Stomach (tissue), 9 donors: ENCODE results near the gene TSPYL2. TPM values are rescaled to one million over a fixed set of nuclear protein-coding genes. Genes with fewer than 3 reads are reported as not detected.

Experiments used
- DNase-seq, 2 donors: peaks; one replicate each; pipeline versions ENCODE4 v3.0.0 to v3.0.0-alpha.2; 2013 to 2019
- H3K27ac ChIP-seq, 5 donors: fragments of 200-600 bp in 4 of 5; sonication (generic) in 4 of 5; one replicate each; pipeline ENCODE4 v1.5.1; 2013 to 2019; ENCODE audit warnings: mild to moderate bottlenecking in 1 of 5, moderate library complexity in 1 of 5
- H3K27me3 ChIP-seq, 3 donors: fragments of 200-600 bp; sonication (generic); one replicate each; pipeline ENCODE4 v1.5.1; 2017 to 2019; ENCODE audit warnings: mixed run types in 1 of 3
- H3K36me3 ChIP-seq, 4 donors: fragments of 200-600 bp; sonication (generic); 1 replicate in 3 of 4; 2 replicates in 1 of 4; pipeline ENCODE4 v1.5.1; 2016 to 2019
- H3K4me1 ChIP-seq, 4 donors: fragments of 200-600 bp; sonication (generic); one replicate each; pipeline ENCODE4 v1.5.1; 2016 to 2019
- H3K4me3 ChIP-seq, 4 donors: fragments of 200-600 bp; sonication (generic) in 3 of 4; one replicate each; pipeline ENCODE4 v1.5.1; 2016 to 2019; ENCODE audit warnings: mild to moderate bottlenecking in 1 of 4
- H3K9me3 ChIP-seq, 4 donors: fragments of 200-600 bp; sonication (generic); one replicate each; pipeline ENCODE4 v1.5.1; 2016 to 2019
- EP300 ChIP-seq: sonication (generic); formaldehyde crosslinking; IDR thresholded peaks from one replicate; pipeline ENCODE4 v1.6.1; 2017; ENCODE audit warnings: antibody characterized with exemption
- POLR2A ChIP-seq, 4 donors: fragments of 450-650 bp; IDR thresholded peaks; one replicate each; pipeline ENCODE4 v1.6.1; 2016; ENCODE audit warnings: antibody characterized with exemption in 4 of 4, control low read depth in 2 of 4, mild to moderate bottlenecking in 1 of 4, moderate library complexity in 1 of 4
- POLR2AphosphoS5 ChIP-seq, 3 donors: sonication (generic); formaldehyde crosslinking; IDR thresholded peaks; one replicate each; pipeline ENCODE4 v1.6.1; 2016; ENCODE audit warnings: antibody characterized with exemption in 3 of 3
- WGBS, 5 donors: extraction: QIAGEN DNeasy Blood & Tissue Kit in 3 of 5; methylation state at CpG; one replicate each; pipeline versions ENCODE4 v1.1.5 to v1.1.7; 2013 to 2018; 5-methylcytosine and 5-hydroxymethylcytosine counted together
- intact Hi-C: fragments of 100-400 bp; cut with DNase I; formaldehyde crosslinking; loops from one replicate; pipeline ENCODE4 v1.15.1; 2023; ENCODE audit warnings: low total_unique reads
- polyA plus RNA-seq, 3 donors: library from polyadenylated mRNA; stranded (reverse); fragments of 200-250 nt; gene quantifications; one replicate each; pipeline ENCODE4 v1.2.3, GENCODE V29; 2013
- total RNA-seq, 5 donors: library from RNA; depleted of rRNA; stranded (reverse); fragments of >200 nt; gene quantifications; one replicate each; pipeline versions ENCODE4 v1.1.0 to v1.2.3, GENCODE V29; 2014 to 2016
- TF ChIP-seq, protein P1 (sequence below), 7 experiments: fragments of 450-650 bp in 4 of 7; fragments of 200-600 bp in 3 of 7; sonication (generic) in 3 of 7; IDR thresholded peaks; one replicate each; pipeline ENCODE4 v1.5.1; 2016 to 2019; ENCODE audit warnings: antibody characterized with exemption in 7 of 7, control low read depth in 2 of 7, mild to moderate bottlenecking in 1 of 7
- donor health status: healthy with polysubstance abuse.
- donor health status: Bipolar disorder and iron deficiency.
- donor health status: healthy.

TSPYL2 gene
- total and polyA plus RNA-seq, 8 donors: 19.9 to 105 (median 44.9) TPM

DNA sequence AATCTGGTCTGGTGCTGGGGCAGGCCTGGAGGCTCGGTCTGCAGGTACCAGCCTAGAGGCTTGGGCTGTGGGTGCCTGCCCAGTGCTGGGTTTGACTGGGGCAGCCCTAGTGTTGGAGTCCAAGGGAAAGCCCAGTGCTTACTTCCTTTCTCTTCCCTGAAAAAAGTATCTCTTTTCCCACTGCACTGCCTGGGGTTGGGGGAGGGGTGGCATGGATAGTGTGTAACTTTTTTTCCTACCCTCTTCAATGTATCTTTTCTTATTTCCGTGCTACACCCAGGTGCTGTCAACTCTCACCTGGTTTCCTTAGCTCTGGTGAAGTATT is 33.3 kb downstream of the TSPYL2 start:
- Histone ChIP-seq H3K4me1 (peaks cover 0 to 9% (median 2%) of the 10 kb centered on the region in 4 donors), H3K36me3 (no peaks in the 10 kb centered on the region), H3K9me3 (no peaks in the 10 kb centered on the region), H3K27me3 (no peaks in the 10 kb centered on the region), H3K4me3 (no peak overlapping the region), H3K27ac (peak overlapping the region in 4 of 5 donors; percentile 53 to 67 (median 58))
- no peak for TF ChIP-seq POLR2AphosphoS5 (IDR thresholded peaks at IDR 0.05)
- no peak for TF ChIP-seq EP300
- TF ChIP-seq POLR2A (IDR thresholded peaks at IDR 0.05): no peak
- TF ChIP-seq, protein P1, sequence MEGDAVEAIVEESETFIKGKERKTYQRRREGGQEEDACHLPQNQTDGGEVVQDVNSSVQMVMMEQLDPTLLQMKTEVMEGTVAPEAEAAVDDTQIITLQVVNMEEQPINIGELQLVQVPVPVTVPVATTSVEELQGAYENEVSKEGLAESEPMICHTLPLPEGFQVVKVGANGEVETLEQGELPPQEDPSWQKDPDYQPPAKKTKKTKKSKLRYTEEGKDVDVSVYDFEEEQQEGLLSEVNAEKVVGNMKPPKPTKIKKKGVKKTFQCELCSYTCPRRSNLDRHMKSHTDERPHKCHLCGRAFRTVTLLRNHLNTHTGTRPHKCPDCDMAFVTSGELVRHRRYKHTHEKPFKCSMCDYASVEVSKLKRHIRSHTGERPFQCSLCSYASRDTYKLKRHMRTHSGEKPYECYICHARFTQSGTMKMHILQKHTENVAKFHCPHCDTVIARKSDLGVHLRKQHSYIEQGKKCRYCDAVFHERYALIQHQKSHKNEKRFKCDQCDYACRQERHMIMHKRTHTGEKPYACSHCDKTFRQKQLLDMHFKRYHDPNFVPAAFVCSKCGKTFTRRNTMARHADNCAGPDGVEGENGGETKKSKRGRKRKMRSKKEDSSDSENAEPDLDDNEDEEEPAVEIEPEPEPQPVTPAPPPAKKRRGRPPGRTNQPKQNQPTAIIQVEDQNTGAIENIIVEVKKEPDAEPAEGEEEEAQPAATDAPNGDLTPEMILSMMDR (IDR thresholded peaks at IDR 0.05): no peak
- WGBS, 5 donors: 47 to 79% (median 60%) methylated on average over 1 to 2 of the region's 2 CpGs
- intact Hi-C loops: no loop called here
- DNase-seq: peak in 1 of 2 donors; percentile 12

DNA sequence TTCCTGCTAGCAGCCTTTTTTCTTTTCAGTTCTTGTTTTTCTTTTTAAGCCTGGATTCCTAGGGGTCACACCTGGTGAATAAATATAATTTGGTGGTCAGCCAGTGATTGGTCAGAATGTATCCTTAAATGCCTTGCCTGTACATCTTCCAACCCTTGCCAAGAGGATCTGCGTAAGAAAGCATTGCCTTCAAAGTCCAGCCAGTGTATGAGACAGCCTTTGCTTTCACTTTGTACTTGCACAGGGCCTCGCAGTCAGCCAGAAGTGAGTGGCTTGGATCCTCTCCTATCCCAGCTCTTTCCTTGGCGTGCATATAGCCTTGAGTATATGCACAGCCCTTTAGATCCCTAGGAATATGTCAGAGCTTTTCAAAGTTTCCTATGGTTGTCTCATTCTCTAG is 33.9 kb downstream of the TSPYL2 start:
- Histone ChIP-seq H3K27me3 (no peaks in the 10 kb centered on the region), H3K4me3 (peak overlapping the region in 1 of 4 donors; percentile 7), H3K4me1 (peaks cover 0 to 9% (median 2%) of the 10 kb centered on the region in 4 donors), H3K27ac (peak overlapping the region in 4 of 5 donors; percentile 53 to 67 (median 58)), H3K9me3 (no peaks in the 10 kb centered on the region), H3K36me3 (no peaks in the 10 kb centered on the region)
- DNase-seq: peak in 1 of 2 donors; percentile 69
- TF ChIP-seq POLR2AphosphoS5 (IDR thresholded peaks at IDR 0.05) (peak in 1 of 3 donors; percentile 2), EP300 (no peak), POLR2A (IDR thresholded peaks at IDR 0.05) (no peak)
- TF ChIP-seq, protein P1 (IDR thresholded peaks at IDR 0.05): no peak
- 20 to 47% (median 30%) methylated on average over 3 of the region's 3 CpGs for WGBS, 5 donors
- intact Hi-C loops: no loop called here

DNA sequence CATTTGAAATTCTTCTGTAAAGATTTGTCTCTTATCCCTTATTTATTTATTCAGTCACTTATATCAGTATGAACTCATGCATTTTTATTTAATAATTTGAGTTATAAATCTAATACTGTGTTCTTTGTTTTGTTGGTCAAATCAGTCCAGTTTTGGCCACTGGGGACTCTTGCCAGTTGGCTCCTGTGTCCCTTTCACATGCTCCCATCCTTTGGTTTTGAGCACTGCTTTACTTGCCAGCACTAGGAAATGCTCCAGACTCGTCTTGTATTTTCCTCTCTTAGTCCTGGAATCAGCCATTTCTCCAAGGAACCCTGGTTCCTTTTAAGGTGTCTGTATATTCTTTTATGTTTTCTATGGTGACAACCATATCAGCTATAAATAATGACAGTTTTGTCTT is 39.8 kb downstream of the TSPYL2 start:
- Histone ChIP-seq H3K4me1 (peaks cover 0 to 4% (median 0%) of the 10 kb centered on the region in 4 donors), H3K9me3 (peaks cover 0 to 8% (median 0%) of the 10 kb centered on the region in 4 donors), H3K27me3 (peaks cover 0 to 7% (median 0%) of the 10 kb centered on the region in 3 donors), H3K4me3 (no peak overlapping the region), H3K27ac (no peak overlapping the region), H3K36me3 (no peaks in the 10 kb centered on the region)
- intact Hi-C loops: no loop called here
- WGBS, 5 donors: 29 to 73% (median 46%) methylated on average over 1 of the region's 1 CpG
- TF ChIP-seq POLR2A (IDR thresholded peaks at IDR 0.05) (no peak), EP300 (no peak), POLR2AphosphoS5 (IDR thresholded peaks at IDR 0.05) (no peak)
- TF ChIP-seq, protein P1 (IDR thresholded peaks at IDR 0.05): no peak
- no peak for DNase-seq

DNA sequence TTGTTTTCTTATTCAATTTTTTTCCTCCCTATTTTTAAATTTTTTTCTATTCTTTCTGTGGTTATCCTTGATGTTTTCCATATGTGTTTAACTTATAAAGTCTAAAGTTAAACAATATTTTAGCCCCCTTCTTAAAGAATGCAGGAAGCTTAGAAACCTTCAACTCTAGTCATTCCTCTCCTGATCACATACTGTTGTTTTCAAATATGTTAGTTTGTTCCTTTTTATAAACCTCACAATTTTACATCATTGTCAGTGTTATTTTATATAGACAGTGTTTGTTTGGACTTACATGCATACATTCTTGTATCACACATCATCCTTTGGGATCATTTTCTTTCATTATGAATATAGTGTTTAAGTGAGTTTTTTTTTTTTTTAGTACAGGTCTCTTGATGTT is 43.3 kb downstream of the TSPYL2 start:
- Histone ChIP-seq H3K27ac (no peak overlapping the region), H3K36me3 (no peaks in the 10 kb centered on the region), H3K4me3 (no peak overlapping the region), H3K4me1 (peaks cover 0 to 4% (median 0%) of the 10 kb centered on the region in 4 donors), H3K27me3 (peaks cover 0 to 7% (median 0%) of the 10 kb centered on the region in 3 donors), H3K9me3 (peaks cover 0 to 8% (median 0%) of the 10 kb centered on the region in 4 donors)
- DNase-seq: no peak
- TF ChIP-seq, protein P1 (IDR thresholded peaks at IDR 0.05): no peak
- TF ChIP-seq EP300 (no peak), POLR2A (IDR thresholded peaks at IDR 0.05) (no peak), POLR2AphosphoS5 (IDR thresholded peaks at IDR 0.05) (no peak)
- intact Hi-C loops: no loop called here
